HS-5 (cell line): Measurements from ENCODE around the gene PEF1.

Experiments
- DNase-seq: peaks from one replicate; pipeline ENCODE4 v3.0.0-alpha.2; 2012; ENCODE audit warnings: low read depth

The PEF1 gene

GRCh38 chr1:31627930-31628559 is 16.6 kb downstream of the PEF1 start:
- no peak for DNase-seq

- DNase-seq, result no peak
These were observed 17.3 kb downstream of the PEF1 start for GRCh38 chr1:31627301-31627929.

DNA sequence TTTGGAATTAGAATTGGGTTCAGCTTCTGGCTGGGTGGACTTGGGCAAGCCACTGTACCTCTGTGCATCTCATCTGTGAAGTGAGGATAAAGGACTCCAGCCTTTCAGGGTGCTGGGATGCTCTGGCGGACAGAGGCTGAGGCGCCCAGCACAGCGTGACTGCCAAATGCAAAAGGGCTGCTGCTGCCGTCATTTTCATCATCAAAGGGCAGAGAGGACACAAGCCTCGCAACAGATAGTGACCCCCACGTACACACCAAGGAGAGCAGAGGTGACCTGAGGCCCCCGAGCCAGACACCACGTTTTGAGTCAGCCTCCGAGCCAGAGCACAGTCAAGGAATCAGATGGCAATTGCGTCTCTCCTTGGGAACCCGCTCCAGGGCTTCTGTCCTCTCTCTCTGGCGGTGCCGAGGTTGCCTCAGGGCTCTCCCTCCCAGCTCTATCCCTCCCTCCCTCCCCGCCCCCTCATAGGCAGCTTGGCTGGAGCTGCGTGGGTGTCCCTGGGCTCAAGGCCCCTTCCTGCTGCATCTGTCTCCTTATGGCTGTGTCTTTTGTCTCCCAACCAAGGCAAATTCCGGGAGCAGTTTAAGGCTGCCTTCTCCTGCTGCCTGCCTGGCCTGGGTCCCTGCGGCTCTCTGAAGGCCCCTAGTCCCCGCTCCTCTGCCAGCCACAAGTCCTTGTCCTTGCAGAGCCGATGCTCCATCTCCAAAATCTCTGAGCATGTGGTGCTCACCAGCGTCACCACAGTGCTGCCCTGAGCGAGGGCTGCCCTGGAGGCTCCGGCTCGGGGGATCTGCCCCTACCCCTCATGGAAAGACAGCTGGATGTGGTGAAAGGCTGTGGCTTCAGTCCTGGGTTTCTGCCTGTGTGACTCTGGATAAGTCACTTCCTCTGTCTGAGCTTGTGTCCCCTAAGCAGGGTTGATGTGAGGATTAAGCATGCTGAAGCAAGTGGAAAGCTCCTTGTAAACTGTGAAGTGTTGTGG is 18.2 kb downstream of the PEF1 start:
- no peak for DNase-seq

DNA sequence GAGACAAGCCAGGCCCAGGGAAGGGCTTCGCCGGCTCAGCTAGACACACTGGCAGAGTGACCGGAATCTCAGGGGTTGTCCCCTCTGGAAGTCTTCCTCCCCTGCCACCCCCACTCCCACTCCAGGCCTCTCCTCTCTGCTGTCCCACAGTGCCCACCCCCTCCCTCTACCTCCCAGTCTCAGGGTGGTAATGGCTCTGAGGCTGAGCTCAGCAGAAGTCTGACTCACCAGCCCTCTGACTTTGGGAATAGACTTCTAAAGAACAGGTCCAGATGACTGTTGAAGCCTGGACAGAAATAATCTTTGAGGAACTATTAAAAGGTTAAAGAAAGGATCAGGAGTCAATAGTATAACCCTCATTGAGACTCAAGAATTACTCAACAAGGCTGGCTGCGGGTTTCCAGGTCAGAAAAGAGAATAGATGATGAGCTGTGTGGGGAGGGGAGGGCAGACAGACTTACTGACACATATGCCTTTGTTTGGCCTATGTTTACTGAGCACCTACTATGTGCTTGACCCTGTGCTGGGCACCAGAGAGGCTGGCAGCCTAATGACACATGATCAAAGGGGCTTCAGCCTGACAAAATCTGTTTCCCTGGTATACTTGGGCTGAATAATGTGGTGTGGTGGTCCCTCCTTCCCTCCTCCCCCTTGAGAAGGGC is 19.0 kb downstream of the PEF1 start:
- DNase-seq, result no peak

- no peak for DNase-seq
These were observed 19.8 kb downstream of the PEF1 start for GRCh38 chr1:31624731-31625514.

DNA sequence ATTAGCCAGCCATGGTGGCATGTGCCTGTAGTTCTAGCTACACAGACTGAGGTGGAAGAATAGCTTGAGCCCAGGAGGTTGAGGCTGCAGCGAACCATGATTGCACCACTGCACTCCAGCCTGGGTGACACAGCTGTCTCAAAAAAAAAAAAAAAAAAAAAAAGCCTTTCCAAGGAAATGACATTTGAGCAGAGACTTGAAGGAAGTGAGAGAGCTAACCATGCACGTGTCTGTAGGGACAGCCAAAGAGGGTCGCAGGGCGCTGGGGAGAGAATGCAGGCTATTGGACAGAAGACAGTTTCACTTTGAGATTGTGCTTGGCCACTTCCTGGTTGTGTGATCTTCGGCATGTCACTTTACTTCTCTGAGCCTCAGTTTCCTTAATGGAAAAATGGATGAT is 20.4 kb downstream of the PEF1 start:
- no peak for DNase-seq

GRCh38 chr1:31623365-31623764 is 21.3 kb downstream of the PEF1 start:
- DNase-seq, result no peak

GRCh38 chr1:31621847-31622730 is 22.6 kb downstream of the PEF1 start:
- DNase-seq, result no peak

GRCh38 chr1:31621498-31621820 is 23.2 kb downstream of the PEF1 start:
- no peak for DNase-seq

GRCh38 chr1:31620631-31621497 is 23.8 kb downstream of the PEF1 start:
- DNase-seq, result no peak

DNA sequence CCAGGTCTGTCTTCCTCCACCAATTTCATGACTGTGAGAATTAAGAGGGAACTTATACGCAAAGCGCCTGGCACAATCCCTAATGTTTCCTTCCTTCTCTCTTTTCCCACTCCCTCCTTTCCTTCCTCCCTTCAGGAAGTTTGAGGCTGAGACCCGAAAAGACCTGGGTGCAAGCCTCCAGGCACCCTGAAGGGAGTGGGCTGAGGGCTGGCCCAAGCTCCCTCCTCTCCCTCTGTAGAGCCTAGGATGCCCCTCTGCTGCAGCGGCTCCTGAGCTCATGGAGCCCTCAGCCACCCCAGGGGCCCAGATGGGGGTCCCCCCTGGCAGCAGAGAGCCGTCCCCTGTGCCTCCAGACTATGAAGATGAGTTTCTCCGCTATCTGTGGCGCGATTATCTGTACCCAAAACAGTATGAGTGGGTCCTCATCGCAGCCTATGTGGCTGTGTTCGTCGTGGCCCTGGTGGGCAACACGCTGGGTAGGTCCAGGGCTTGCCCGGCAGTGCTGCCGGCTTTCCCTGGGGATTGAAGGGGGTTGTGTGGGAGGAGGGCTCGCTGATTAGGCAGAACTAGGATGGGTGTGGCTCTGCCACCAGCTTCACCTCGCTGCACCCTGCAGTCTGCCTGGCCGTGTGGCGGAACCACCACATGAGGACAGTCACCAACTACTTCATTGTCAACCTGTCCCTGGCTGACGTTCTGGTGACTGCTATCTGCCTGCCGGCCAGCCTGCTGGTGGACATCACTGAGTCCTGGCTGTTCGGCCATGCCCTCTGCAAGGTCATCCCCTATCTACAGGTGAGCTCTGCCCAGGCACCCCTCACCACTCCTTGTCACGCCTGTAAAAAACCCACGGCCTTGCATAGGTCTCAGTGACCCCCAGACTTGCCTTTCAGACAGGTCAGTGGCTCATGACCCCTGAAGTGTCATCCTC is 25.5 kb downstream of the PEF1 start:
- DNase-seq, result no peak

DNA sequence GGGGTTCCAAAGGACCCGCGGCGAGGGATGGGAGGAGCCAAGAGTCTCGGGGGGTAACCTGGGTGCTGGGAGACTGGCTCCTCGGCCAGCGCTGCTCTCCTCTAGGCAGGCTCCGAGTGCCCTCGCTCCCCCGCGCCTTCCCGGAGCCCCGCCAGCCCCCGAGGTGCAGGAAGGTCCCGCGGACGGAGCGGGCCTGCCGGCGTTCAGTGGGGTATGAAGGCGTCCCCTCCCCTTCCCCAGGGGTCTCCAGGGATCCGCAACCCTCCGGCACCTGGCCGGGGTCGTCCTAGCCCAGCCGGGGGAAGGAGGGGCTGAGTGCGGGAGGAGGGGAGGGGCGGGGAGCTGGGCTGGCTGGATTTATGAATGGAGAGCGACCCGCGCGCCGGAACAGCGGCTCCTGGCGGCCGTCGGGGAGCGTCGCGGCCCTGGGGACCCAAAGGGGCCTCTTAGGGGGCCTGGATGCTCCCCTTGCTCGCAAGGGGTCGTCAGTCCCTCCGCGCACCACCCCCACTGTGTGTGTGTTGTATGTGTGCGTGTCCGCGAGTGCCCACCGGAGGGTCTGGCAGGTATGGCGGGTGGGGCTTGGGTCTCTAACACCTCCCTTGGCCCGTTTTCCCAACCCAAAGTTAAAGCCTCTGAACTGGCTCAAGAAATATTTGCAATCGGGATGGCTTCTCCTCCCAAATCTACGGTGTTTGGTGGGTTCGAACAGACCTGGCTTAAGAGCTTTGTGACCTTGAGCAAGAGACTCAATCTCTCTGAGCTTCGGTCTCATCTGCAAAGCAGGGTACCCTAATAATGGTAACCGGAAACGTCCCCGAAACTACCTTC is 26.5 kb downstream of the PEF1 start:
- no peak for DNase-seq

GRCh38 chr1:31617218-31617915 is 27.3 kb downstream of the PEF1 start, which contains the start of gene HCRTR1:
Gene HCRTR1, plus strand, starts transcription at chr1:31617689. Its CDS starts 1,504 bp downstream, at chr1:31619193.
- no peak for DNase-seq

DNA sequence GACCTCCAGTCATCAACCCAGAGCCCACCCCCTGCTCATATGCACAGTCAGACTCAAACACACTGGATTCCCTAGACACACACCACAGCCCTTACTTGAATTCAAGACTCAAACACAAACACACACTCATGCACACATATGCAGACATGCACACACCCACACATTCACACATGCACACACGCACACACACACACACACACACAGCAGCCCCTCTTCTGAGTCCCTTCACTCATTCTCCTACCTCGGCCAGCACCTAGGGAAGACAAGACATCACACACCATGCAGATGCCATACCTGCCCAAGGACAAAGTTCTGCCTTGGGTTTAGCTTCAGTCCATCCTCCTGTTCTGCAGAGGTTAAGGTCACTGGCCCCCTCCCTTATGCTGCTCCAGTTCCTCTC is 28.7 kb downstream of the PEF1 start:
- DNase-seq, result no peak

DNA sequence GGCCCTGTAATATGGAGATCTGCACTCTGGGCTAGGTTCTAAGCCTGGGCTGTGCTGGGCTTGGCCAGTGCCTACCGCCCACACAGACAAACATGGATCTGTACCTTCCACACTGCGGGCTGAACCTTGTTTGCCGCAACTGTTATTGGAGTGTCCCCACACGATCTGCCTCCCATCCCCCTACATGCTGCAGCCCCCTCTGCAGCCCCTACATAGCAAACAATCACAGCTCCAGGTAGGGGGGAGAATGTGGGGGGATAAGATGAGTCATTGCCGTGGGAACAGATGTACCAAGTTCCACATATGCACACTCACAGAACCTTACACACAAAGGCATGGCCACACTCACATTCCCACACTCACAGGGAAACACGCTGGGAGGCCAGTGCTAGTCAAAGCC is 29.3 kb downstream of the PEF1 start:
- DNase-seq, result no peak

- DNase-seq, result no peak
These were observed 30.2 kb downstream of the PEF1 start for GRCh38 chr1:31614414-31615005.
